Natural killer cell treated with Interleukin-12 subunit alpha and Interleukin-12 subunit beta and Interleukin-15 and Interleukin-18, amount 100 ng/mL, for 72 hours (primary cell): ENCODE data around the gene CFAP73. TPM values are rescaled to one million over a fixed set of nuclear protein-coding genes. Genes with fewer than 3 reads are reported as not detected.
A peak's percentile ranks its signal among the peaks of the same experiment; 100 is the strongest.
"Not testable (repeated sequence)": the region's sequence is repeated elsewhere in the genome, so short reads cannot be mapped to it uniquely, and the experiment has no call there.

Experiments
- ATAC-seq, 2 donors: fragments of 150-1000 bp; cut with Tn5 transposase in 1 of 2; sonication (Bioruptor Pico), chemical (Tn5 transposase) in 1 of 2; 2 replicates each; pipeline ENCODE4 v1.10.0; 2021
- DNase-seq: peaks from one replicate; pipeline ENCODE4 v3.0.0; 2022; ENCODE audit warnings: low spot score
- H3K27ac Mint-ChIP-seq, 2 donors: 1 replicate in 1 of 2; 2 replicates in 1 of 2; pipeline ENCODE4 v1.8.0; 2022; ENCODE audit warnings: mixed read lengths in 2 of 2, mild to moderate bottlenecking in 1 of 2, moderate library complexity in 1 of 2
- H3K27me3 Mint-ChIP-seq, 2 donors: 1 replicate in 1 of 2; 2 replicates in 1 of 2; pipeline ENCODE4 v1.8.0; 2022; ENCODE audit warnings: mixed read lengths in 2 of 2
- H3K36me3 Mint-ChIP-seq: one replicate; pipeline ENCODE4 v1.8.0; 2022; ENCODE audit warnings: mixed read lengths
- H3K4me1 Mint-ChIP-seq, 2 donors: 1 replicate in 1 of 2; 2 replicates in 1 of 2; pipeline ENCODE4 v1.8.0; 2022; ENCODE audit warnings: low read depth in 2 of 2, mixed read lengths in 2 of 2, mild to moderate bottlenecking in 1 of 2
- H3K4me3 Mint-ChIP-seq: one replicate; pipeline ENCODE4 v1.8.0; 2022; ENCODE audit warnings: mixed read lengths
- H3K9me3 Mint-ChIP-seq: 2 replicates; pipeline ENCODE4 v1.8.0; 2022; ENCODE audit warnings: mixed read lengths
- total RNA-seq, 2 donors: library from RNA; stranded (reverse); gene quantifications; one replicate each; pipeline ENCODE4 v1.2.3, GENCODE V29; 2022

Gene CFAP73
- total RNA-seq, 2 donors from 2014 or later: 0.28 TPM; not detected in 1

DNA sequence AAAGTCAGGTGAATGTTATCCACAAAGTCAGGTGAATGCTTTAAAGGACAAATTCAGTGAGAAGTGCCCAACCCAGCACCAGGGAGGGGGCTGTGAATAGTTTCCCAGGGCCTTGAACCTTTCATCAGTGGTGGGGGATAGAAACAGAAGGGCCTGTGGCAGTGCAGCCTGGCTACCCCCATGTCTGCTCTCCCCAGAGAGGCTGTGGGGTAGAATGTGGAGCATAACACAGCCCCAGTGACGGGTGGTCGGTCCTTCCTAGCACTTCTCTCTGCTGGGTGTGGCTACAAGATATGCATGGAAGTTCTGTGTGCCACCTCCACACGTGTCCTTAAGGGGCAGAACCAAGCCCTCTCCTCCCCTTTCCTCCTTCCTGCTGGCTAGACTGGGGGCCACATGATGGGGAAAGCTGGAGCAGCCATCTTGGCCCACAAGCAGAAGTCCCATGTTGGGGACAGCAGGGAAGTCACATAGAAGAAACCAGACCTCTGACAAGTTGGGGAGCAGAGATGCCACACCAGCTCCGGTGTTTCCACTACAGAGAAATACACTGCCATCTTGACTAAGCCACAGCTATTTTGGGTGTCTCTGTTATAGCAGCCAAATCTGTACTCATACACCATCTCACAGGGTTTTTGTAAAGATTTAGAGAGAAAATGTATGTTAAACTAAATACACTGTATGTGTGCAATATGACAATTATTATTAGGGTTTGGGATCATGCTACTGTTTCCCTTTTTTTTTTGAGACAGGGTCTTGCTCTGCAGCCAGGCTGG is 53.0 kb downstream of the CFAP73 start:
- Mint-ChIP-seq H3K9me3 (no peaks in the 10 kb centered on the region), H3K27me3 (no peaks in the 10 kb centered on the region), H3K4me1 (peaks cover 22 to 26% of the 10 kb centered on the region in 2 donors), H3K36me3 (no peaks in the 10 kb centered on the region), H3K4me3 (no peak overlapping the region), H3K27ac (no peak overlapping the region)
- DNase-seq: no peak
- no peak for ATAC-seq

- H3K4me3 Mint-ChIP-seq: peak overlapping the region; percentile 41
- H3K27me3 Mint-ChIP-seq: no peaks in the 10 kb centered on the region
- peak overlapping the region; percentile 67 to 92 for H3K27ac Mint-ChIP-seq
- H3K9me3 Mint-ChIP-seq: no peaks in the 10 kb centered on the region
- ATAC-seq (no peak), DNase-seq (no peak)
- no peaks in the 10 kb centered on the region for H3K36me3 Mint-ChIP-seq
- H3K4me1 Mint-ChIP-seq: peaks cover 33 to 37% of the 10 kb centered on the region in 2 donors
These were observed 54.6 kb downstream of the CFAP73 start for GRCh38 chr12:113203852-113204760.

- Mint-ChIP-seq H3K9me3 (no peaks in the 10 kb centered on the region), H3K27ac (peak overlapping the region; percentile 67 to 92), H3K27me3 (no peaks in the 10 kb centered on the region), H3K4me1 (peaks cover 35 to 41% of the 10 kb centered on the region in 2 donors), H3K36me3 (no peaks in the 10 kb centered on the region), H3K4me3 (peak overlapping the region; percentile 11)
- DNase-seq (no peak), ATAC-seq (no peak)
These were observed 55.3 kb downstream of the CFAP73 start for GRCh38 chr12:113204804-113205203.

- Mint-ChIP-seq H3K27ac (peak overlapping the region; percentile 68 to 86), H3K4me1 (peaks cover 46 to 54% of the 10 kb centered on the region in 2 donors)
These were observed 57.3 kb downstream of the CFAP73 start for GRCh38 chr12:113206802-113207201.

DNA sequence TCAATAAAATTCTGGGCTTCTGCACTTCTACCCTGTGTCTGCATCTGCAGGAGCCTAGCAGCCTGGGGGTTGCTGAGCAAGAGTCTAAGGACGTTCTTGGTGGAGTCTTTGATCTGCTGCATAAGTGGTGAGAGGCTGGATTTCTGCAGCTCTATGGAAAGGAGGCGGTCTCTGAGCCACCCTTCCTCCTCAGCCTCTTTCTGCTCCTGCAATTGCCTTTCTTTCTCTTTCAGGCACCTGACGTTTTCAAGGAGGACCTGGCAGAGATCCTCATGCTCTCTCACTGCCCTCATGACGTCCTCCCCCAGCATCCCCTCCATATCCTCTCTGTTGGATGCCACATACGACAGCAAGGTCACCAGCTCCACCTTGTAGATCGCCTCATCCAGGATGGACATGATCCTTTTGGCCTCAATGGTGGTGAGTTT is 58.1 kb downstream of the CFAP73 start:
- Mint-ChIP-seq H3K27me3 (no peaks in the 10 kb centered on the region), H3K4me3 (peak overlapping the region; percentile 78), H3K4me1 (peaks cover 46 to 54% of the 10 kb centered on the region in 2 donors), H3K9me3 (no peaks in the 10 kb centered on the region), H3K36me3 (peaks cover 6% of the 10 kb centered on the region), H3K27ac (peak overlapping the region; percentile 82 to 86)
- no peak for ATAC-seq
- DNase-seq: no peak

More at GRCh38 chr12:113206802-113207201, 57.3 kb downstream of the CFAP73 start:
- ATAC-seq, DNase-seq, H3K36me3 Mint-ChIP-seq, H3K9me3 Mint-ChIP-seq, H3K27me3 Mint-ChIP-seq: not testable (repeated sequence)
- H3K4me3 Mint-ChIP-seq: peak overlapping the region; percentile 78

DNA sequence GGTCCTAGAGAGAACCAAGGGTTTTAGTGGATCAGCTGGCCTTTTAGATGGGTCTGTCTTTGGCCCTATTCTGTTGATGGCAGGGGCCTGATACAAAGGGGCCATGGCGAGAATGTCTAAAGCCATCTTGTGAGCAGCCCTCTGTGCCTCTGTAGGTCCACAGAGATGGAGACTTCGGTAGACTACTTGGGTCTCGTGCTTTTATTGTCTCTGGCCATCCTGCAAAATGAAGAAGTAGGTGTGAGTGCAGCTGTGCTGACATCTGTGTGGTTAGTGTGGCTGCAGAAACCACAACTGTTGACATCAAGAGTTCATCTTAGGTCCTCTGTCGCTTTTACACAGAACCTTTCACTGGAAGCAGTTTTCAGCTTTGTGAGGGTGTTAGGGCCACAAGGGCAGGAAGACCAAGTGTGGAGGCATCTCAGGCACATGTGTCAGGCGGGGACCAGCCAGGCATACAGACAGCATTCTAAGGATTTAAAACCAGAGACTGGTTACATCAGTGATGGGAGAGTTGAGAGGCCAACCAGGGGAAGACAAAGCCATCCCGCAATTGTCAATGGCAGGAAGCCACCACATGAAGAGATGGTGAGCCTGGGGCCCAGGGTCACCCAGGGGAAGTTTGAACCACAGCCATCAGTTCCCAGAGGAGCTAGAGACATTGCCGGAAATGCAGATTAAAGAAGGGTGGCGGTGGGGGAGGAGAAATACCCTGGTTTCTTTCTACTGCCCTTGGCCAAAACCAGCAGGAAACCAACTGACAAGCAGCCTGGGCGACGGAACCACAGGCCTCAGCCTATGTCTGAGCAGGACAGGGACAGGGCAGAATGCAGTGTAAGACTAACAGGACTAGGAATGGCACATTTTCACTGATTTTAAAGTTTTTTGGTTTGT is 58.8 kb downstream of the CFAP73 start:
- Mint-ChIP-seq H3K36me3 (peaks cover 6% of the 10 kb centered on the region), H3K27ac (peak overlapping the region; percentile 82 to 86), H3K27me3 (no peaks in the 10 kb centered on the region), H3K4me1 (peaks cover 47 to 54% of the 10 kb centered on the region in 2 donors), H3K4me3 (peak overlapping the region; percentile 78), H3K9me3 (no peaks in the 10 kb centered on the region)
- ATAC-seq (peak; percentile 93), DNase-seq (peak; percentile 93)

Other genes starting within 250 kb of the CFAP73 start
- gene OAS1, start 242.8 kb upstream of the CFAP73 start, total RNA-seq: 1 to 10 TPM; 2.8 to 4.7 TPM
- 10 to 100 TPM; 20.1 to 22.5 TPM for gene OAS3, start 211.2 kb upstream of the CFAP73 start, total RNA-seq
- 10 to 100 TPM; 59.2 to 69.7 TPM for gene OAS2, start 171.2 kb upstream of the CFAP73 start, total RNA-seq
- 1 to 10 TPM in 1 of 2 donors, not detected in 1; 1.2 TPM for gene DTX1, start 93.0 kb upstream of the CFAP73 start, total RNA-seq
- not detected for gene RASAL1, start 14.0 kb upstream of the CFAP73 start, total RNA-seq
- 100 to 1,000 TPM in 1 of 2 donors, 10 to 100 TPM in 1; 85.8 to 143 TPM for gene DDX54, start 35.8 kb downstream of the CFAP73 start, total RNA-seq
- 10 to 100 TPM; 19.6 to 27.3 TPM for gene RITA1, start 36.0 kb downstream of the CFAP73 start, total RNA-seq
- gene TPCN1, start 71.7 kb downstream of the CFAP73 start, total RNA-seq: 10 to 100 TPM; 14.1 to 43.6 TPM
- gene SLC8B1, start 185.4 kb downstream of the CFAP73 start, total RNA-seq: 10 to 100 TPM; 19.9 to 28.3 TPM
- gene PLBD2, start 208.9 kb downstream of the CFAP73 start, total RNA-seq: 10 to 100 TPM; 23.2 to 26.8 TPM